Measurements from ENCODE around the gene SLC44A1. TPM values are rescaled to one million over a fixed set of nuclear protein-coding genes. Genes with fewer than 3 reads are reported as not detected.
A peak's percentile ranks its signal among the peaks of the same experiment; 100 is the strongest.

SLC44A1 gene
- total and polyA plus RNA-seq, 2 of the 13 experiments (the other 11 are each of a cell fraction or from before 2014, with no cell fraction given), result 21.4 to 40.8 TPM

DNA sequence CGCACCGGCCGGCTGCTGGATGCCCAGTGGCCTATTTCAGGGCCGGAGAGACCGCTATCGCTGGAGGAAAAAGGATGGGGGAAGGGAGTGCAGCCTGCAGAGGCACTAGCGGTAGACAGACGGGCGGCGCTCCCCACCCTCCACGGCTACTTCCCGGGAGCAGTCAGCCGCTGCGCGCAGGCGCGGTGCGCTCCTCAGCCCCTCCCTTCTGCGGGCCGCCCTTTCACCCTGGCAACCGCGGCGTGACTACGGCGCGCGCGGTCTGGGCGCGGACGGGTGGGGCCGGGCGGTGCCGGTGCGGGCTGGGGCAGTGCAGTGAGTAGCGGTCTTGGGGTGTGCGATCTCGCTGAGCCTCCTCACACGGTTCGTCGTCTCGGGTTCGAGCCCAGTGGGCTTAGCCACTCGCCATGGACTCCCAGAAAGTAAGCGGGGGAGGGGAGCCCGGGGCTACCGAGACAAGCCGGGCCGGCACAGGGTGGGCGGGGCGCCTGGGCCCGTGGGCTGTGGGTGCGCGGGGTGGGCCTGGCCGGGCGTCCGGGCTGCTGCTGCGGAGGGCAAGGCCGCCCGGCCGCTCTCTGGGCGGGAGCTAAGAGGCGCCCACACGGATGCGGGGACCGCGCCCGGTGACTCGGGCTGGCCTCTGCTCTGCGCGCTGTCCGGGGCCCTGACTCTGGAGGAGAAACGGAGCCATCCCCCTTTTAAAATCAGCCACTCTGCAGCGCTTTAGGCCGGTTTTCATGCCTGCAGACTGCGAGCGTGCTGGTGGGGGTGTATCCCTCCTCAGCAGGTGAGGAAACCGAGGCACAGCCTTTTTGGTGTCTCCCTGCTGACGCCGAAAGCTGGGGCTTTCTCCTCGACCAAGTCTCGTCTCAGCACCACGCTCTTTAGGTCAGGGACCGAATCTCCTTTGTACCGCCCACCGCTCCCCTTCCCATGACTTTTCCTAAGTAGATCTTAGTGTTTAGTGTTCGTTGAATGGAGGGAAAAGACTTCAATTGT is 203.7 kb downstream of the SLC44A1 start, which contains the start of gene FSD1L (continued):
- TF ChIP-seq LCORL (IDR thresholded peaks at IDR 0.05), result no peak
- TF ChIP-seq LCORL (CRISPR knock-in tag; IDR thresholded peaks at IDR 0.05), result peak; percentile 82
- no peak for TF ChIP-seq BATF2 (CRISPR knock-in tag; IDR thresholded peaks at IDR 0.05)
- peak; percentile 40; the same call in 1 of the 2 replicates for TF ChIP-seq ZNF280B (CRISPR knock-in tag; IDR thresholded peaks at IDR 0.05; ENCODE audit: borderline replicate concordance)
- TF ChIP-seq CREB3 (CRISPR knock-in tag; IDR thresholded peaks at IDR 0.05), result no peak
- no peak for TF ChIP-seq SP1 (IDR thresholded peaks at IDR 0.05)
- 0 out of 2 replicates have a peak, but pooled peaks have one; percentile 40 for TF ChIP-seq SP1 (CRISPR knock-in tag; IDR thresholded peaks at IDR 0.05)
- TF ChIP-seq SP5 (CRISPR knock-in tag; IDR thresholded peaks at IDR 0.05; ENCODE audit: borderline replicate concordance, low read depth), result no peak; the same call in 1 of the 2 replicates
- TF ChIP-seq, protein P1, sequence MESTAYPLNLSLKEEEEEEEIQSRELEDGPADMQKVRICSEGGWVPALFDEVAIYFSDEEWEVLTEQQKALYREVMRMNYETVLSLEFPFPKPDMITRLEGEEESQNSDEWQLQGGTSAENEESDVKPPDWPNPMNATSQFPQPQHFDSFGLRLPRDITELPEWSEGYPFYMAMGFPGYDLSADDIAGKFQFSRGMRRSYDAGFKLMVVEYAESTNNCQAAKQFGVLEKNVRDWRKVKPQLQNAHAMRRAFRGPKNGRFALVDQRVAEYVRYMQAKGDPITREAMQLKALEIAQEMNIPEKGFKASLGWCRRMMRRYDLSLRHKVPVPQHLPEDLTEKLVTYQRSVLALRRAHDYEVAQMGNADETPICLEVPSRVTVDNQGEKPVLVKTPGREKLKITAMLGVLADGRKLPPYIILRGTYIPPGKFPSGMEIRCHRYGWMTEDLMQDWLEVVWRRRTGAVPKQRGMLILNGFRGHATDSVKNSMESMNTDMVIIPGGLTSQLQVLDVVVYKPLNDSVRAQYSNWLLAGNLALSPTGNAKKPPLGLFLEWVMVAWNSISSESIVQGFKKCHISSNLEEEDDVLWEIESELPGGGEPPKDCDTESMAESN (CRISPR knock-in tag; conservative IDR thresholded peaks at IDR 0.05), result peak; percentile 64
- no peak; the same call in 1 of the 2 replicates for TF ChIP-seq SOX13 (IDR thresholded peaks at IDR 0.05)
- 0 out of 4 replicates have a peak, but pooled peaks of 1 of the 2 experiments have one; percentile 37 for TF ChIP-seq SOX13 (CRISPR knock-in tag; conservative IDR thresholded peaks at IDR 0.05 in 1 of 2, IDR thresholded peaks at IDR 0.05 in 1 of 2)
- TF ChIP-seq SMARCE1 (IDR thresholded peaks at IDR 0.05; ENCODE audit: borderline replicate concordance), result no peak
- TF ChIP-seq SNAPC2 (CRISPR knock-in tag; IDR thresholded peaks at IDR 0.05), result no peak
- TF ChIP-seq USF2 (IDR thresholded peaks at IDR 0.05; ENCODE audit: low read depth, low read length), result no peak
- TF ChIP-seq USF2 (CRISPR knock-in tag; IDR thresholded peaks at IDR 0.05; ENCODE audit: borderline replicate concordance), result no peak
- TF ChIP-seq MATR3 (CRISPR knock-in tag; IDR thresholded peaks at IDR 0.05), result no peak
- TF ChIP-seq, protein P2, sequence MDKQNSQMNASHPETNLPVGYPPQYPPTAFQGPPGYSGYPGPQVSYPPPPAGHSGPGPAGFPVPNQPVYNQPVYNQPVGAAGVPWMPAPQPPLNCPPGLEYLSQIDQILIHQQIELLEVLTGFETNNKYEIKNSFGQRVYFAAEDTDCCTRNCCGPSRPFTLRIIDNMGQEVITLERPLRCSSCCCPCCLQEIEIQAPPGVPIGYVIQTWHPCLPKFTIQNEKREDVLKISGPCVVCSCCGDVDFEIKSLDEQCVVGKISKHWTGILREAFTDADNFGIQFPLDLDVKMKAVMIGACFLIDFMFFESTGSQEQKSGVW (CRISPR knock-in tag; IDR thresholded peaks at IDR 0.05; ENCODE audit: borderline replicate concordance), result no peak
- peak; percentile 45 for TF ChIP-seq TEAD3 (CRISPR knock-in tag; optimal IDR thresholded peaks at IDR 0.05; ENCODE audit: borderline replicate concordance)
- no peak for TF ChIP-seq EHMT2 (IDR thresholded peaks at IDR 0.05; ENCODE audit: borderline replicate concordance, low read depth, low read length)
- TF ChIP-seq ZNF24 (IDR thresholded peaks at IDR 0.05), result no peak
